SK-N-SH treated with all-trans-retinoic acid at 6 μM for 48 hours (cell line): ENCODE results near the gene SCAPER.

Experiments used
- ATAC-seq: fragments of 200-7000 bp; cut with Tn5 transposase; 3 replicates; pipeline ENCODE4 v1.9.1; 2020; ENCODE audit warnings: mild to moderate bottlenecking, moderate library complexity
- ARNTL ChIP-seq: fragments of 450-650 bp; formaldehyde crosslinking; IDR thresholded peaks from 2 replicates; pipeline ENCODE4 v1.5.0; 2020; ENCODE audit warnings: low read depth, mild to moderate bottlenecking, moderate library complexity, borderline replicate concordance
- BACH2 ChIP-seq: fragments of 250-450 bp; sonication (Bioruptor Pico); IDR thresholded peaks from 2 replicates; pipeline ENCODE4 v1.9.0; 2021; ENCODE audit warnings: mild to moderate bottlenecking, borderline replicate concordance
- CSDC2 ChIP-seq: fragments of 250-450 bp; sonication (Bioruptor Pico); IDR thresholded peaks from 2 replicates; pipeline ENCODE4 v1.5.0; 2020; ENCODE audit warnings: mild to moderate bottlenecking, moderate library complexity
- GLIS3 ChIP-seq: fragments of 250-450 bp; sonication (Bioruptor Pico); IDR thresholded peaks from 2 replicates; pipeline ENCODE4 v1.5.0; 2020; ENCODE audit warnings: mild to moderate bottlenecking, moderate library complexity
- OSR1 ChIP-seq: fragments of 250-450 bp; sonication (Bioruptor Pico); IDR thresholded peaks from 2 replicates; pipeline ENCODE4 v1.8.0; 2022; ENCODE audit warnings: moderate library complexity, mild to moderate bottlenecking, inconsistent platforms
- PPARA ChIP-seq: fragments of 250-450 bp; sonication (Bioruptor Pico); IDR thresholded peaks from 2 replicates; pipeline ENCODE4 v1.5.0; 2020; ENCODE audit warnings: mild to moderate bottlenecking, borderline replicate concordance
- RARB ChIP-seq: fragments of 250-450 bp; sonication (Bioruptor Pico); IDR thresholded peaks from 2 replicates; pipeline ENCODE4 v1.8.0; 2021; ENCODE audit warnings: mild to moderate bottlenecking, moderate library complexity
- SNAI2 ChIP-seq: fragments of 250-450 bp; sonication (Bioruptor Pico); IDR thresholded peaks from 2 replicates; pipeline ENCODE4 v1.5.0; 2020; ENCODE audit warnings: mild to moderate bottlenecking, moderate library complexity
- TCF4 ChIP-seq: fragments of 250-450 bp; sonication (Bioruptor Pico); IDR thresholded peaks from 2 replicates; pipeline ENCODE4 v1.8.0; 2021; ENCODE audit warnings: mild to moderate bottlenecking, moderate library complexity, borderline replicate concordance
- TOX ChIP-seq: fragments of 250-450 bp; sonication (Bioruptor Pico); IDR thresholded peaks from 2 replicates; pipeline ENCODE4 v1.8.0; 2021; ENCODE audit warnings: mild to moderate bottlenecking, moderate library complexity, borderline replicate concordance
- ZC3H10 ChIP-seq: fragments of 250-450 bp; sonication (Bioruptor Pico); IDR thresholded peaks from 2 replicates; pipeline ENCODE4 v1.5.1; 2021; ENCODE audit warnings: mild to moderate bottlenecking, moderate library complexity
- ZFP30 ChIP-seq: fragments of 450-650 bp; formaldehyde crosslinking; IDR thresholded peaks from 2 replicates; pipeline ENCODE4 v1.5.0; 2022; ENCODE audit warnings: mild to moderate bottlenecking, moderate library complexity
- ZNF565 ChIP-seq: fragments of 450-650 bp; formaldehyde crosslinking; conservative IDR thresholded peaks from 2 replicates; pipeline ENCODE4 v1.5.0; 2020; ENCODE audit warnings: low read depth, mild to moderate bottlenecking, moderate library complexity
- ZNF70 ChIP-seq: fragments of 450-650 bp; formaldehyde crosslinking; IDR thresholded peaks from 2 replicates; pipeline ENCODE4 v1.5.0; 2020; ENCODE audit warnings: mild to moderate bottlenecking, moderate library complexity
- ZNF8 ChIP-seq: fragments of 450-650 bp; formaldehyde crosslinking; IDR thresholded peaks from 2 replicates; pipeline ENCODE4 v1.5.0; 2020; ENCODE audit warnings: mild to moderate bottlenecking, moderate library complexity
- TF ChIP-seq, protein P1 (sequence below): fragments of 250-450 bp; sonication (Bioruptor Pico); IDR thresholded peaks from 2 replicates; pipeline ENCODE4 v1.8.0; 2021; ENCODE audit warnings: low read depth, mild to moderate bottlenecking, moderate library complexity, borderline replicate concordance
- TF ChIP-seq, protein P2 (sequence below): fragments of 250-450 bp; sonication (Bioruptor Pico); IDR thresholded peaks from 2 replicates; pipeline ENCODE4 v1.8.0; 2020; ENCODE audit warnings: mild to moderate bottlenecking, moderate library complexity, borderline replicate concordance
- TF ChIP-seq, protein P3 (sequence below): fragments of 250-450 bp; sonication (Bioruptor Pico); IDR thresholded peaks from 2 replicates; pipeline ENCODE4 v1.5.0; 2020; ENCODE audit warnings: mild to moderate bottlenecking, moderate library complexity
- TF ChIP-seq, protein P4 (sequence below): fragments of 250-450 bp; sonication (Bioruptor Pico); IDR thresholded peaks from 2 replicates; pipeline ENCODE4 v1.5.1; 2021; ENCODE audit warnings: mild to moderate bottlenecking, moderate library complexity
- TF ChIP-seq, protein P5 (sequence below): fragments of 250-450 bp; sonication (Bioruptor Pico); IDR thresholded peaks from 2 replicates; pipeline ENCODE4 v1.5.1; 2020; ENCODE audit warnings: low read depth, mild to moderate bottlenecking, moderate library complexity

Gene SCAPER

DNA sequence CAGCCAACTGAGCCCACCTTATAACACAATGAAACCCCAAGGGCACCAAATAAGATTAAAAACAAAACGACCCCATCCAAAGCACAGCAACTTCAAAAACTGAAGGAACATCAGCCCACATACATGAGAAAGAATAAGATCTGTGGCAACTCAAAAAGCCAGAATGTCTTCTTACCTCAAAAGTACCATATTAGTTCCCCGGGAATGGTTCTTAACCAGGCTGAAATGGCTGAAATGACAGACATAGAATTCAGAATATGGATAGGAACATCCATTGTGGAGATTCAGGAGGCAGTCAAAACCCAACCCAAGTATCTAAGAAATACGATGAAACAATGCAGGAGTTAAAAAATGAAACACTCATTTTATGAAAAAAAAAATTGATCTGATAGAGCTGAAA, 222.3 kb downstream of the SCAPER start:
- ATAC-seq = no peak
- no peak for TF ChIP-seq ARNTL (CRISPR knock-in tag)
- no peak for TF ChIP-seq ZNF8 (CRISPR knock-in tag)
- TF ChIP-seq, protein P1, sequence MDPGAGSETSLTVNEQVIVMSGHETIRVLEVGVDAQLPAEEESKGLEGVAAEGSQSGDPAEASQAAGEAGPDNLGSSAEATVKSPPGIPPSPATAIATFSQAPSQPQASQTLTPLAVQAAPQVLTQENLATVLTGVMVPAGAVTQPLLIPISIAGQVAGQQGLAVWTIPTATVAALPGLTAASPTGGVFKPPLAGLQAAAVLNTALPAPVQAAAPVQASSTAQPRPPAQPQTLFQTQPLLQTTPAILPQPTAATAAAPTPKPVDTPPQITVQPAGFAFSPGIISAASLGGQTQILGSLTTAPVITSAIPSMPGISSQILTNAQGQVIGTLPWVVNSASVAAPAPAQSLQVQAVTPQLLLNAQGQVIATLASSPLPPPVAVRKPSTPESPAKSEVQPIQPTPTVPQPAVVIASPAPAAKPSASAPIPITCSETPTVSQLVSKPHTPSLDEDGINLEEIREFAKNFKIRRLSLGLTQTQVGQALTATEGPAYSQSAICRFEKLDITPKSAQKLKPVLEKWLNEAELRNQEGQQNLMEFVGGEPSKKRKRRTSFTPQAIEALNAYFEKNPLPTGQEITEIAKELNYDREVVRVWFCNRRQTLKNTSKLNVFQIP (CRISPR knock-in tag) = no peak
- TF ChIP-seq, protein P2, sequence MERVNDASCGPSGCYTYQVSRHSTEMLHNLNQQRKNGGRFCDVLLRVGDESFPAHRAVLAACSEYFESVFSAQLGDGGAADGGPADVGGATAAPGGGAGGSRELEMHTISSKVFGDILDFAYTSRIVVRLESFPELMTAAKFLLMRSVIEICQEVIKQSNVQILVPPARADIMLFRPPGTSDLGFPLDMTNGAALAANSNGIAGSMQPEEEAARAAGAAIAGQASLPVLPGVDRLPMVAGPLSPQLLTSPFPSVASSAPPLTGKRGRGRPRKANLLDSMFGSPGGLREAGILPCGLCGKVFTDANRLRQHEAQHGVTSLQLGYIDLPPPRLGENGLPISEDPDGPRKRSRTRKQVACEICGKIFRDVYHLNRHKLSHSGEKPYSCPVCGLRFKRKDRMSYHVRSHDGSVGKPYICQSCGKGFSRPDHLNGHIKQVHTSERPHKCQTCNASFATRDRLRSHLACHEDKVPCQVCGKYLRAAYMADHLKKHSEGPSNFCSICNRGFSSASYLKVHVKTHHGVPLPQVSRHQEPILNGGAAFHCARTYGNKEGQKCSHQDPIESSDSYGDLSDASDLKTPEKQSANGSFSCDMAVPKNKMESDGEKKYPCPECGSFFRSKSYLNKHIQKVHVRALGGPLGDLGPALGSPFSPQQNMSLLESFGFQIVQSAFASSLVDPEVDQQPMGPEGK = no peak
- no peak for TF ChIP-seq TCF4 (CRISPR knock-in tag)
- TF ChIP-seq BACH2 = no peak
- no peak for TF ChIP-seq ZC3H10
- no peak for TF ChIP-seq ZNF565 (CRISPR knock-in tag)
- TF ChIP-seq, protein P3, sequence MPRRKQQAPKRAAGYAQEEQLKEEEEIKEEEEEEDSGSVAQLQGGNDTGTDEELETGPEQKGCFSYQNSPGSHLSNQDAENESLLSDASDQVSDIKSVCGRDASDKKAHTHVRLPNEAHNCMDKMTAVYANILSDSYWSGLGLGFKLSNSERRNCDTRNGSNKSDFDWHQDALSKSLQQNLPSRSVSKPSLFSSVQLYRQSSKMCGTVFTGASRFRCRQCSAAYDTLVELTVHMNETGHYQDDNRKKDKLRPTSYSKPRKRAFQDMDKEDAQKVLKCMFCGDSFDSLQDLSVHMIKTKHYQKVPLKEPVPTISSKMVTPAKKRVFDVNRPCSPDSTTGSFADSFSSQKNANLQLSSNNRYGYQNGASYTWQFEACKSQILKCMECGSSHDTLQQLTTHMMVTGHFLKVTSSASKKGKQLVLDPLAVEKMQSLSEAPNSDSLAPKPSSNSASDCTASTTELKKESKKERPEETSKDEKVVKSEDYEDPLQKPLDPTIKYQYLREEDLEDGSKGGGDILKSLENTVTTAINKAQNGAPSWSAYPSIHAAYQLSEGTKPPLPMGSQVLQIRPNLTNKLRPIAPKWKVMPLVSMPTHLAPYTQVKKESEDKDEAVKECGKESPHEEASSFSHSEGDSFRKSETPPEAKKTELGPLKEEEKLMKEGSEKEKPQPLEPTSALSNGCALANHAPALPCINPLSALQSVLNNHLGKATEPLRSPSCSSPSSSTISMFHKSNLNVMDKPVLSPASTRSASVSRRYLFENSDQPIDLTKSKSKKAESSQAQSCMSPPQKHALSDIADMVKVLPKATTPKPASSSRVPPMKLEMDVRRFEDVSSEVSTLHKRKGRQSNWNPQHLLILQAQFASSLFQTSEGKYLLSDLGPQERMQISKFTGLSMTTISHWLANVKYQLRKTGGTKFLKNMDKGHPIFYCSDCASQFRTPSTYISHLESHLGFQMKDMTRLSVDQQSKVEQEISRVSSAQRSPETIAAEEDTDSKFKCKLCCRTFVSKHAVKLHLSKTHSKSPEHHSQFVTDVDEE (CRISPR knock-in tag) = no peak
- TF ChIP-seq TOX (CRISPR knock-in tag) = no peak
- no peak for TF ChIP-seq PPARA (CRISPR knock-in tag)
- TF ChIP-seq, protein P4, sequence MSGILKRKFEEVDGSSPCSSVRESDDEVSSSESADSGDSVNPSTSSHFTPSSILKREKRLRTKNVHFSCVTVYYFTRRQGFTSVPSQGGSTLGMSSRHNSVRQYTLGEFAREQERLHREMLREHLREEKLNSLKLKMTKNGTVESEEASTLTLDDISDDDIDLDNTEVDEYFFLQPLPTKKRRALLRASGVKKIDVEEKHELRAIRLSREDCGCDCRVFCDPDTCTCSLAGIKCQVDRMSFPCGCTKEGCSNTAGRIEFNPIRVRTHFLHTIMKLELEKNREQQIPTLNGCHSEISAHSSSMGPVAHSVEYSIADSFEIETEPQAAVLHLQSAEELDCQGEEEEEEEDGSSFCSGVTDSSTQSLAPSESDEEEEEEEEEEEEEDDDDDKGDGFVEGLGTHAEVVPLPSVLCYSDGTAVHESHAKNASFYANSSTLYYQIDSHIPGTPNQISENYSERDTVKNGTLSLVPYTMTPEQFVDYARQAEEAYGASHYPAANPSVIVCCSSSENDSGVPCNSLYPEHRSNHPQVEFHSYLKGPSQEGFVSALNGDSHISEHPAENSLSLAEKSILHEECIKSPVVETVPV (CRISPR knock-in tag) = no peak
- TF ChIP-seq, protein P5, sequence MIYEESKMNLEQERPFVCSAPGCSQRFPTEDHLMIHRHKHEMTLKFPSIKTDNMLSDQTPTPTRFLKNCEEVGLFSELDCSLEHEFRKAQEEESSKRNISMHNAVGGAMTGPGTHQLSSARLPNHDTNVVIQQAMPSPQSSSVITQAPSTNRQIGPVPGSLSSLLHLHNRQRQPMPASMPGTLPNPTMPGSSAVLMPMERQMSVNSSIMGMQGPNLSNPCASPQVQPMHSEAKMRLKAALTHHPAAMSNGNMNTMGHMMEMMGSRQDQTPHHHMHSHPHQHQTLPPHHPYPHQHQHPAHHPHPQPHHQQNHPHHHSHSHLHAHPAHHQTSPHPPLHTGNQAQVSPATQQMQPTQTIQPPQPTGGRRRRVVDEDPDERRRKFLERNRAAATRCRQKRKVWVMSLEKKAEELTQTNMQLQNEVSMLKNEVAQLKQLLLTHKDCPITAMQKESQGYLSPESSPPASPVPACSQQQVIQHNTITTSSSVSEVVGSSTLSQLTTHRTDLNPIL = no peak
- no peak for TF ChIP-seq SNAI2 (CRISPR knock-in tag)
- TF ChIP-seq, all 23 proteins: peak for 0

DNA sequence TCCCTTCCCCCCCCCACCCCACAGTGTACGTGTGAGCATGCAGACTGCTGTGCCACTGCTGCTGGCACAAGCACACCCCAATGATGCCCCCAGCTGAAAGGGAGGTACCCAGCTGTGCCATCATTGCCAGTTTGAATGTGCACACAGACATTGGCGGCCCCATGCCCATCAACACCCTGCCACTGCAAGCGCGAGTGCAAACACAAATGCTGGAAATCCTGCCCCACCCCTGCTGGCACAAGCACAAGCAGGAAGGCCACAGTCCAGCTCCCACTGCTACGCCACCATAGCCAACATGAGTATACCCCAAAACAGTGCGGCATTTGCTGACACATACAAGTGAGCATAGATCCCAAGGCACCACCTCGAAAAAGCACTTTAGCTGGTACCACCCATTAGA, 222.9 kb downstream of the SCAPER start:
- TF ChIP-seq TCF4 (CRISPR knock-in tag) = no peak
- TF ChIP-seq, protein P3 (CRISPR knock-in tag) = no peak
- TF ChIP-seq, protein P4 (CRISPR knock-in tag) = no peak
- no peak for TF ChIP-seq RARB (CRISPR knock-in tag)
- TF ChIP-seq, protein P5 = no peak
- TF ChIP-seq BACH2 = no peak
- TF ChIP-seq OSR1 (CRISPR knock-in tag) = no peak
- TF ChIP-seq GLIS3 (CRISPR knock-in tag) = no peak
- TF ChIP-seq, protein P2 = no peak
- no peak for TF ChIP-seq ZNF8 (CRISPR knock-in tag)
- no peak for TF ChIP-seq ZFP30
- no peak for TF ChIP-seq ZNF565 (CRISPR knock-in tag)
- TF ChIP-seq ZNF70 (CRISPR knock-in tag) = no peak
- no peak for TF ChIP-seq ZC3H10
- no peak for TF ChIP-seq CSDC2 (CRISPR knock-in tag)
- no peak for ATAC-seq
